CD1c-positive myeloid dendritic cell (primary cell): ENCODE measurements around the gene BCKDHA.

Source experiments
- DNase-seq: peaks from one replicate; pipeline ENCODE4 v3.0.0-alpha.2; 2016; ENCODE audit errors: extremely low spot score

BCKDHA gene

GRCh38 chr19:41443813-41444455 lies 46.3 kb downstream of the BCKDHA start:
- DNase-seq: no peak

GRCh38 chr19:41445575-41445974 lies 48.0 kb downstream of the BCKDHA start:
- DNase-seq: no peak

- no peak for DNase-seq
Observed at GRCh38 chr19:41447732-41448332, 50.2 kb downstream of the BCKDHA start.

GRCh38 chr19:41449079-41449864 lies 51.7 kb downstream of the BCKDHA start:
- DNase-seq: peak; percentile 82

GRCh38 chr19:41449865-41450178 lies 52.2 kb downstream of the BCKDHA start:
- DNase-seq: no peak

- no peak for DNase-seq
Observed at GRCh38 chr19:41452584-41453275, 55.1 kb downstream of the BCKDHA start.

- no peak for DNase-seq
Observed at GRCh38 chr19:41455936-41456335, 58.3 kb downstream of the BCKDHA start.

GRCh38 chr19:41456342-41456918 lies 58.8 kb downstream of the BCKDHA start:
- no peak for DNase-seq

- no peak for DNase-seq
Observed at GRCh38 chr19:41457241-41457640, 59.6 kb downstream of the BCKDHA start.

- no peak for DNase-seq
Observed at GRCh38 chr19:41462497-41462896, 64.9 kb downstream of the BCKDHA start.

GRCh38 chr19:41463257-41464256 lies 65.9 kb downstream of the BCKDHA start:
- DNase-seq: peak; percentile 60
